ENCODE results near the gene TRIM31. TPM values are rescaled to one million over a fixed set of nuclear protein-coding genes. Genes with fewer than 3 reads are reported as not detected.

Gene TRIM31
- total and polyA plus RNA-seq, 9 donors: not detected

DNA sequence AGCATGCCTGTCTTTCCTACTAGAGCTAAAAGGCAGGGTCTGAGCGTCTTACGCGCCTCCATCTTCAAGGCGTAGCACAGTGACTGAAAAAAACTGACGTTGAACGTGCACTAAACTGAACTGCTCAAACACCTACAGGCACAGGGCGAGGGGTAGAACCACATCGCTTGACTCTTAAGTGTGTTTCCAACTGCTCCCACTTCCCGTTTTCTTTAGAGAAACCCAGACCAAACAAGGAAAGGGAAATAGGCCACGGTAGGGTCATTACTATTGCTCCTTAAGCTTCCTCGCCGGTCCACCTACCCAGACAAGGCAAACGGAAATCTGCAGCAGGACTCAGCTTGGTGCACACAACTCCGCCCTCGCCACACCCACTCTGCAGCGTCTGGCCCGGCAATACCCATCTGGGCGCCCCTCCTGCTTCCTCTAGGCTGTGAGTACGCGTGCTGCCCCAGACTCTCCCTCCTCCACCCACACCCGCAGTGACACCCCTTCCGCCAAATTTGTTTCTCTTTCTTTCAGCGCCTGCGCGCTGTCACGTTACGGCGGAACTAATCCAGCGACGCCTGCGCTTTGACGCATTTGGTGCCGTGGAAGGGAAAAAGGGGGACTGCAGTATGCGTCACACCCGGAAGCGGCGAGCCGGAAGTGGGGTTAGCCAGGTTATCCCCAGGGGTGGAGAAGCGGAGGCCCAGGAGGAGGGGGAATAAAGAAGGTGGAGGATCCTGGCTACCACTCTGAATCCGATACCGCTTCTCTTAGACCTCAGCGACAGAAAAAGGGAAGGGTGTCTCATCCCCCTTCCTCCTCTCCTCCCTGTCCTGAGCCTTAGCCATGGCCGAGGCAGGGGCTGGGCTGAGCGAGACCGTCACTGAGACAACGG is 46.1 kb downstream of the TRIM31 start, which contains the start of gene PPP1R11:
Gene PPP1R11 (plus strand): TSS at position 622 of the 883 bp plus-strand sequence. CDS start 213 bp downstream, at position 835.
- H3K9me3 ChIP-seq: no peaks in the 10 kb centered on the region
- H3K27me3 ChIP-seq: no peaks in the 10 kb centered on the region
- H3K27ac ChIP-seq: peak within 1 kb of the TSS in 1 of 2 donors; percentile 78
- peaks cover 3% of the 10 kb centered on the region for H3K4me1 ChIP-seq (ENCODE audit: insufficient read depth)
- WGBS, 3 donors: 0 to 1% (median 0%) methylated on average over 46 of the region's 46 CpGs
- DNase-seq: peak; percentile 98 to 99 (median 98)
- intact Hi-C loops (cut with DNase I): no loop called here
- peak within 1 kb of the TSS; percentile 60 for H3K4me3 ChIP-seq
- TF ChIP-seq EP300 (IDR thresholded peaks at IDR 0.05) (peak; percentile 46), POLR2A (IDR thresholded peaks at IDR 0.05) (peak; percentile 51)
- TF ChIP-seq, protein P1, sequence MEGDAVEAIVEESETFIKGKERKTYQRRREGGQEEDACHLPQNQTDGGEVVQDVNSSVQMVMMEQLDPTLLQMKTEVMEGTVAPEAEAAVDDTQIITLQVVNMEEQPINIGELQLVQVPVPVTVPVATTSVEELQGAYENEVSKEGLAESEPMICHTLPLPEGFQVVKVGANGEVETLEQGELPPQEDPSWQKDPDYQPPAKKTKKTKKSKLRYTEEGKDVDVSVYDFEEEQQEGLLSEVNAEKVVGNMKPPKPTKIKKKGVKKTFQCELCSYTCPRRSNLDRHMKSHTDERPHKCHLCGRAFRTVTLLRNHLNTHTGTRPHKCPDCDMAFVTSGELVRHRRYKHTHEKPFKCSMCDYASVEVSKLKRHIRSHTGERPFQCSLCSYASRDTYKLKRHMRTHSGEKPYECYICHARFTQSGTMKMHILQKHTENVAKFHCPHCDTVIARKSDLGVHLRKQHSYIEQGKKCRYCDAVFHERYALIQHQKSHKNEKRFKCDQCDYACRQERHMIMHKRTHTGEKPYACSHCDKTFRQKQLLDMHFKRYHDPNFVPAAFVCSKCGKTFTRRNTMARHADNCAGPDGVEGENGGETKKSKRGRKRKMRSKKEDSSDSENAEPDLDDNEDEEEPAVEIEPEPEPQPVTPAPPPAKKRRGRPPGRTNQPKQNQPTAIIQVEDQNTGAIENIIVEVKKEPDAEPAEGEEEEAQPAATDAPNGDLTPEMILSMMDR (IDR thresholded peaks at IDR 0.05): no peak
- H3K36me3 ChIP-seq: no peaks in the 10 kb centered on the region

DNA sequence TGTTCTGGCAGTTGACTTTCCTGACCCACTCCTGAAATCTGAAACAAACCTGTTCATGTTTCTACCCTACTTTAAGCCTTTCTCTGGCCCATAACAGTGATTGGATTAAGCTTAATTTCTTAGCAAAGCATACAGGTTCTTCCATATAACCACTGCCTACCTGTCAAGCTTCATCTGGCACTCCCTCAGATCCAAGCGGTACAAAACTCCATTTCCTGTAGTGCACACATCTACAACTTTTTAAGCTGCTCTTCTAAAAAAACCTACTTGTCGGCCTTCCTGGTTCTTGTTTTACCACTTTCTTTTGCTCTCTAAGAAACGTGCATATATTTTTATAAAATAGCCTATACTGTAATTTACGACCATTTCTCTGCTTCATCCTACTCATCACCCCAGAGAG is 46.8 kb downstream of the TRIM31 start:
- WGBS, 3 donors: 12 to 16% (median 12%) methylated on average over 4 of the region's 4 CpGs
- TF ChIP-seq, protein P1 (IDR thresholded peaks at IDR 0.05): no peak
- TF ChIP-seq POLR2A (IDR thresholded peaks at IDR 0.05) (no peak), EP300 (IDR thresholded peaks at IDR 0.05) (no peak)
- intact Hi-C loops (cut with DNase I): no loop called here
- Histone ChIP-seq H3K4me1 (ENCODE audit: insufficient read depth) (peaks cover 3% of the 10 kb centered on the region), H3K4me3 (peak overlapping the region; percentile 60), H3K36me3 (no peaks in the 10 kb centered on the region), H3K9me3 (no peaks in the 10 kb centered on the region), H3K27me3 (no peaks in the 10 kb centered on the region), H3K27ac (peak overlapping the region in 1 of 2 donors; percentile 78)
- DNase-seq: no peak

DNA sequence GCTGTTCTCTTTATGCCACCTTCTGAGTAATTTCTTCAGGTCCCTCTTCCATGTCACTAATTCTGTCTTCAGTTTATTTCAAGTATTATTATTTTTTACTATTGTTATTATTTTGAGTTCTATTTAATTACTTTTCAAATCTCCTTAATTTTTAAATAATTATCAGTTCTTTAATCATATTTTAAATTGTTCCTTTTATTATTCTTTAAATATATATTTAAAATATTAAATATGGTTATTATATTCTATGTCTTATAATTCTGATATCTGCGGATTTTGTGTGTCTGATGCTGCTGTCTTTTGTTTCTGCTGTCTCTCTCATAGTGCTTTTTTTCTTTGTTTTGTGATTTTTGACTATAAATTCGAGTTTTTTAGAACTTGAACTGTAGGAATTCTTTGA is 49.6 kb downstream of the TRIM31 start:
- intact Hi-C loops (cut with DNase I): no loop called here
- H3K27me3 ChIP-seq: no peaks in the 10 kb centered on the region
- TF ChIP-seq EP300 (IDR thresholded peaks at IDR 0.05) (no peak), POLR2A (IDR thresholded peaks at IDR 0.05) (no peak)
- TF ChIP-seq, protein P1 (IDR thresholded peaks at IDR 0.05): no peak
- DNase-seq: no peak
- H3K27ac ChIP-seq: no peak overlapping the region
- peaks cover 5% of the 10 kb centered on the region for H3K4me1 ChIP-seq (ENCODE audit: insufficient read depth)
- no peaks in the 10 kb centered on the region for H3K36me3 ChIP-seq
- no peak overlapping the region for H3K4me3 ChIP-seq
- H3K9me3 ChIP-seq: no peaks in the 10 kb centered on the region
- WGBS, 3 donors: 90% methylated on average over 2 of the region's 2 CpGs

DNA sequence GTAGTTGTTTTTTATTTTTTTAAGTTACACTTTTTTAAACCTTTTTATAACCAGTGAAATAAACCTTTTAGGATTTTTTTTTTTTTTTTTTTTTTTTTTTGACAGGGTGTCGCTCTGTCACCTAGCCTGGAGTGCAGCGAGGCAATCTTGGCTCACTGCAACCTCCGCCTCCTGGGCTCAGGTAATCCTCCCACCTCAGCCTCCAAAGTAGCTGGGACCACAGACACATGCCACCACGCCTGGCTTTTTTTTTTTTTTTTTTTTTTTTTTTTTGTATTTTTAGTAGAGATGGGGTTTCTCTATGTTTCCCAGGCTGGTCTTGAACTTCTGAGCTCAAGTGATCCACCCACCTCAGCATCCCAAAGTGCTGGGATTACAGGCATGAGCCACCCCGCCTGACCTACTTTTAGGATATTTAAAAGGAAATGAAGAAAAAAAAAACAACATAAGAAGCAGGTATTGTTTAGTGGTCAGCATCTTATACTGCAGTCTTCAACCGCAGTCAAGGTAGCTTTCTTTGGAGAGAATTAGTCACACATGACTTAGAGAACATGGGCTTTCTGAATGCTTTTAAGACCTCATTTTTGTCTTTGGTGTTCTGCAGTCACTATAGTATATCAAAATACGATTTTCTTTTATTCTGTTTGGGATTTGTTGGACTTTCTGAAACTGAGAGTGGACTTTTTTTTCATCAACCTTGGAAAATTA is 50.3 kb downstream of the TRIM31 start:
- Histone ChIP-seq H3K36me3 (no peaks in the 10 kb centered on the region), H3K9me3 (no peaks in the 10 kb centered on the region), H3K4me3 (no peak overlapping the region), H3K27ac (no peak overlapping the region), H3K4me1 (ENCODE audit: insufficient read depth) (peaks cover 5% of the 10 kb centered on the region), H3K27me3 (no peaks in the 10 kb centered on the region)
- peak in 1 of 5 donors; percentile 15 for DNase-seq
- intact Hi-C loops (cut with DNase I): no loop called here
- TF ChIP-seq, protein P1 (IDR thresholded peaks at IDR 0.05): no peak
- TF ChIP-seq EP300 (IDR thresholded peaks at IDR 0.05) (no peak), POLR2A (IDR thresholded peaks at IDR 0.05) (no peak)
- 96 to 97% (median 96%) methylated on average over 7 of the region's 7 CpGs for WGBS, 3 donors
